B cell (primary cell): Measurements from ENCODE around the gene LIG1. TPM values are rescaled to one million over a fixed set of nuclear protein-coding genes. Genes with fewer than 3 reads are reported as not detected.

Experiments used
- ATAC-seq: fragments of 200-7000 bp; cut with Tn5 transposase; one replicate; pipeline ENCODE4 v1.10.0; 2021; ENCODE audit warnings: low read depth, mild to moderate bottlenecking, moderate number of reproducible peaks, moderate library complexity
- CTCF ChIA-PET: fragments of 350-600 bp; sonication (Branson Sonifier 250); formaldehyde crosslinking; loops from one replicate; lab custom pipeline; 2021; ENCODE audit warnings: antibody characterized with exemption, inconsistent platforms; lab: Charles Lee
- POLR2A ChIA-PET: fragments of 350-600 bp; sonication (Branson Sonifier 250); formaldehyde crosslinking; loops from one replicate; lab custom pipeline; 2021; ENCODE audit warnings: antibody characterized with exemption; lab: Charles Lee
- DNase-seq: peaks from one replicate; pipeline ENCODE4 v3.0.0; 2013
- H2AFZ ChIP-seq: 2 replicates; pipeline ENCODE4 v1.6.1; 2012; ENCODE audit warnings: mild to moderate bottlenecking, low read depth, low read length; ENCODE audit not compliant: insufficient read depth, poor library complexity, severe bottlenecking
- H3K27ac ChIP-seq, 2 donors: 1 replicate in 1 of 2; 2 replicates in 1 of 2; pipeline ENCODE4 v1.5.1; 2012 to 2013; ENCODE audit warnings: low read length in 2 of 2, mild to moderate bottlenecking in 2 of 2, moderate library complexity in 1 of 2
- H3K27me3 ChIP-seq, 4 experiments: fragments of 200-600 bp in 1 of 4; sonication (generic) in 1 of 4; replicated peaks in 1 of 4; 1 replicate in 2 of 4; 2 replicates in 2 of 4; pipeline versions ENCODE4 v1.6.1 to v1.7.0; 2013 to 2016; ENCODE audit warnings: low read length in 3 of 4, mild to moderate bottlenecking in 2 of 4, mixed read lengths in 1 of 4, moderate library complexity in 1 of 4; ENCODE audit not compliant: insufficient read depth in 4 of 4, control insufficient read depth in 3 of 4; ENCODE audit errors: control extremely low read depth in 1 of 4
- H3K36me3 ChIP-seq, 2 experiments: replicated peaks in 1 of 2; 1 replicate in 1 of 2; 2 replicates in 1 of 2; pipeline versions ENCODE4 v1.6.1 to v1.7.1; 2013; ENCODE audit warnings: low read length in 1 of 2; ENCODE audit not compliant: insufficient read depth in 2 of 2, control insufficient read depth in 1 of 2; ENCODE audit errors: control extremely low read depth in 1 of 2, extremely low read depth in 1 of 2
- H3K4me1 ChIP-seq, 2 donors: fragments of 200-600 bp in 1 of 2; sonication (generic) in 1 of 2; 1 replicate in 1 of 2; 2 replicates in 1 of 2; pipeline versions ENCODE4 v1.5.1 to v1.6.1; 2013 to 2017; ENCODE audit warnings: low read length in 2 of 2; ENCODE audit not compliant: control insufficient read depth in 2 of 2, insufficient read depth in 2 of 2
- H3K4me2 ChIP-seq: replicated peaks from 2 replicates; pipeline ENCODE3; 2012; ENCODE audit warnings: mild to moderate bottlenecking, low read depth, low read length; ENCODE audit not compliant: poor library complexity, severe bottlenecking
- H3K4me3 ChIP-seq, 5 experiments: fragments of 200-600 bp in 1 of 5; sonication (generic) in 1 of 5; 1 replicate in 3 of 5; 2 replicates in 2 of 5; pipeline versions ENCODE4 v1.5.1 to v1.7.0; 2011 to 2016; ENCODE audit warnings: low read length in 4 of 5, mild to moderate bottlenecking in 4 of 5, low read depth in 2 of 5, control low read depth in 1 of 5, moderate library complexity in 1 of 5; ENCODE audit not compliant: insufficient read depth in 1 of 5; ENCODE audit errors: control extremely low read depth in 1 of 5, extremely low read depth in 1 of 5
- H3K79me2 ChIP-seq: fragments of 200-600 bp; sonication (generic); one replicate; pipeline ENCODE4 v1.6.0; 2016; ENCODE audit warnings: low read length; ENCODE audit not compliant: control insufficient read depth, insufficient read depth
- H3K9ac ChIP-seq: fragments of 200-600 bp; sonication (generic); 2 replicates; pipeline ENCODE4 v1.6.1; 2017; ENCODE audit warnings: mild to moderate bottlenecking, low read length, moderate library complexity
- H3K9me3 ChIP-seq, 3 donors: one replicate each; pipeline versions ENCODE4 v1.6.1 to v1.7.1; 2013; ENCODE audit warnings: low read length in 2 of 3; ENCODE audit not compliant: control insufficient read depth in 2 of 3, insufficient read depth in 1 of 3; ENCODE audit errors: control extremely low read depth in 1 of 3
- H4K20me1 ChIP-seq: 2 replicates; pipeline ENCODE4 v1.6.0; 2012; ENCODE audit warnings: mild to moderate bottlenecking, low read length; ENCODE audit not compliant: insufficient read depth, control insufficient read depth, poor library complexity, severe bottlenecking
- H3K27ac Mint-ChIP-seq: one replicate; pipeline ENCODE4 v1.8.0; 2021; ENCODE audit warnings: mixed read lengths
- H3K27me3 Mint-ChIP-seq: one replicate; pipeline ENCODE4 v1.8.0; 2021; ENCODE audit warnings: mixed read lengths
- H3K4me1 Mint-ChIP-seq: one replicate; pipeline ENCODE4 v1.8.0; 2021; ENCODE audit warnings: mixed read lengths
- H3K4me3 Mint-ChIP-seq: one replicate; pipeline ENCODE4 v1.8.0; 2021; ENCODE audit warnings: mixed read lengths
- H3K9me3 Mint-ChIP-seq: one replicate; pipeline ENCODE4 v1.8.0; 2022; ENCODE audit warnings: mixed read lengths; ENCODE audit not compliant: insufficient read depth
- CTCF ChIP-seq: fragments of 200-600 bp; IDR thresholded peaks from one replicate; pipeline ENCODE4 v1.8.0; 2022; ENCODE audit warnings: antibody characterized with exemption, mild to moderate bottlenecking
- EZH2 ChIP-seq: IDR thresholded peaks from 2 replicates; pipeline ENCODE4 v1.6.1; 2012; ENCODE audit warnings: borderline replicate concordance, low read depth, mild to moderate bottlenecking, moderate library complexity, low read length; ENCODE audit not compliant: insufficient read depth, poor library complexity, severe bottlenecking
- WGBS: methylation state at CpG from one replicate; pipeline ENCODE4 v1.1.5; 2013; ENCODE audit warnings: missing lambda C conversion rate; ENCODE audit not compliant: insufficient coverage; 5-methylcytosine and 5-hydroxymethylcytosine counted together
- intact Hi-C: fragments of 100-400 bp; cut with micrococcal nuclease; formaldehyde crosslinking; loops from one replicate; pipeline ENCODE4 v1.10.0; 2022
- polyA plus RNA-seq: library from polyadenylated mRNA; depleted of rRNA; stranded (reverse); fragments of >200 nt; gene quantifications from 2 replicates; pipeline ENCODE4 v1.2.3, GENCODE V29; 2012
- total RNA-seq, 2 donors: library from RNA; stranded (reverse); fragments of 120-200 nt in 1 of 2; gene quantifications; 1 replicate in 1 of 2; 2 replicates in 1 of 2; pipeline versions ENCODE4 v1.2.3 to v1.2.4, GENCODE V29; 2013 to 2022

LIG1 gene
- total and polyA plus RNA-seq, 2 donors (not counting 1 experiment from before 2014, with no cell fraction given): 97.5 to 111 TPM

- CTCF ChIA-PET: interaction anchor here (1.0 to 2.0 kb wide), 6 partner anchors 9 to 231 kb away, joined by 3 to 12 read pairs (median 4); partner anchors contain the start of gene PLA2G4C
- no peak overlapping the region for H2AFZ ChIP-seq
- peak; percentile 56 for DNase-seq
- H3K27ac Mint-ChIP-seq: no peak overlapping the region
- no peaks in the 10 kb centered on the region for H3K79me2 ChIP-seq
- WGBS: 85% methylated on average over 29 of the region's 36 CpGs
- H3K9ac ChIP-seq: no peak overlapping the region
- H3K27me3 ChIP-seq: no peaks in the 10 kb centered on the region
- H3K4me1 ChIP-seq: peaks cover 0 to 6% of the 10 kb centered on the region in 2 donors
- no peaks in the 10 kb centered on the region for H3K9me3 ChIP-seq
- H3K4me1 Mint-ChIP-seq: peaks cover 12% of the 10 kb centered on the region
- no peaks in the 10 kb centered on the region for H3K9me3 Mint-ChIP-seq
- no peaks in the 10 kb centered on the region for H3K27me3 Mint-ChIP-seq
- POLR2A ChIA-PET: no interaction called here
- intact Hi-C loops: loop anchor here (1.0 to 2.0 kb wide), 2 partner anchors 41 to 87 kb away; no protein-coding TSS in a partner anchor
- H4K20me1 ChIP-seq: no peaks in the 10 kb centered on the region
- no peak overlapping the region for H3K27ac ChIP-seq
- H3K4me2 ChIP-seq: no peak overlapping the region
- H3K36me3 ChIP-seq: no peaks in the 10 kb centered on the region
- no peak for ATAC-seq
- TF ChIP-seq EZH2 (no peak), CTCF (peak; percentile 62)
- H3K4me3 ChIP-seq: no peak overlapping the region
- H3K4me3 Mint-ChIP-seq: no peak overlapping the region
Observed at GRCh38 chr19:48194041-48194843, 24.1 kb upstream of the LIG1 start.

GRCh38 chr19:48192750-48193149, 22.6 kb upstream of the LIG1 start:
- H2AFZ ChIP-seq: no peak overlapping the region
- H3K36me3 ChIP-seq: no peaks in the 10 kb centered on the region
- no peaks in the 10 kb centered on the region for H3K27me3 Mint-ChIP-seq
- no peak overlapping the region for H3K9ac ChIP-seq
- no peaks in the 10 kb centered on the region for H3K79me2 ChIP-seq
- TF ChIP-seq EZH2 (no peak), CTCF (no peak)
- H4K20me1 ChIP-seq: no peaks in the 10 kb centered on the region
- no peak overlapping the region for H3K4me3 ChIP-seq
- no peak overlapping the region for H3K27ac Mint-ChIP-seq
- H3K4me3 Mint-ChIP-seq: no peak overlapping the region
- no peaks in the 10 kb centered on the region for H3K9me3 ChIP-seq
- H3K4me1 ChIP-seq: peaks cover 0 to 6% of the 10 kb centered on the region in 2 donors
- intact Hi-C loops: no loop called here
- no peak overlapping the region for H3K4me2 ChIP-seq
- WGBS: 93% methylated on average over 7 of the region's 7 CpGs
- no peak overlapping the region for H3K27ac ChIP-seq
- no peaks in the 10 kb centered on the region for H3K9me3 Mint-ChIP-seq
- no peak for ATAC-seq
- DNase-seq: no peak
- ChIA-PET CTCF (no interaction called here), POLR2A (no interaction called here)
- peaks cover 12% of the 10 kb centered on the region for H3K4me1 Mint-ChIP-seq
- no peaks in the 10 kb centered on the region for H3K27me3 ChIP-seq
